ENCODE data around the gene PDGFC.
A peak's percentile ranks its signal among the peaks of the same experiment; 100 is the strongest.

Gene PDGFC

DNA sequence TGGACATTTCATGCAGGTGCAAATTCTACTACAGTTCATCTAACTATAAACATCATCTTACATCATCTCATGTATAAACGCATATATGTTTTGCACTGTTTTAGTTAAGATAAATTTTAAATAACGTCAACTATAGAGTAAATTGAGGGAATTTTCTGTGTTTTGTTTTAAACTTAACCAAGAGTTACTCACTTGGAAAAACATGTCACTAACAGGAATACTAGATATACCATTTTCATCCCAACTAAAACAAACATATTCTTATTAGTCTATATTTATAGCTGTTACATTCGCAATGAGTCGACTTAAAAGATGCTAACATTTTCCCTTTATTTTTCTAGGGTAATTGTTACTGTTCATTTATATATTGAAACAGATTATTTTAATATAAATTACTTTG lies 159.6 kb downstream of the PDGFC start:
- DNase-seq: no peak
- in situ Hi-C loops (cut with HindIII; ENCODE audit: low pct_ligation_motif_present, low pct_unique_long_range_greater_than_20kb, low sequenced_read_pairs): no loop called here

DNA sequence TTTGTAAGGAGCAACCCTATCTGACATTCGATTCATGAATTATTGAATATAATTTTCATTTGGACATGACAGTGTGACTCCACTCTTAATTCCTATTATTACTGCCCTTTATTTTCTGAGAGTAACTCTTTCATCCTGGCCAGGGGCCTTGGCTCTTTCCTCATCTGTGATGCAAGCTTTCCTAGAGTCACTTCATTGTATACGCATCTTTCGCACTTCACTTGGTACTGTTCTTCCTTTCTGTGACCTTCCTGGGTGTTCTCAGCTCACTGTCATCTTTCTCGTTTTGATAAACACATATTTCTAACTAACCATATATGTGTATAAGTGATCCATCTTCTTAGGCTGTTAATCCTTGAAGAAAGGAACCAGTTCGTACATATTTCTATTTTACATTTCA lies 160.3 kb downstream of the PDGFC start:
- in situ Hi-C loops (cut with HindIII; ENCODE audit: low pct_ligation_motif_present, low pct_unique_long_range_greater_than_20kb, low sequenced_read_pairs): no loop called here
- DNase-seq: no peak

GRCh38 chr4:156805696-156806095 lies 165.9 kb downstream of the PDGFC start:
- in situ Hi-C loops (cut with HindIII; ENCODE audit: low pct_ligation_motif_present, low pct_unique_long_range_greater_than_20kb, low sequenced_read_pairs): no loop called here
- no peak for DNase-seq

- in situ Hi-C loops (cut with HindIII; ENCODE audit: low pct_ligation_motif_present, low pct_unique_long_range_greater_than_20kb, low sequenced_read_pairs): no loop called here
- DNase-seq: no peak
Observed at GRCh38 chr4:156803056-156803455, 168.5 kb downstream of the PDGFC start.

DNA sequence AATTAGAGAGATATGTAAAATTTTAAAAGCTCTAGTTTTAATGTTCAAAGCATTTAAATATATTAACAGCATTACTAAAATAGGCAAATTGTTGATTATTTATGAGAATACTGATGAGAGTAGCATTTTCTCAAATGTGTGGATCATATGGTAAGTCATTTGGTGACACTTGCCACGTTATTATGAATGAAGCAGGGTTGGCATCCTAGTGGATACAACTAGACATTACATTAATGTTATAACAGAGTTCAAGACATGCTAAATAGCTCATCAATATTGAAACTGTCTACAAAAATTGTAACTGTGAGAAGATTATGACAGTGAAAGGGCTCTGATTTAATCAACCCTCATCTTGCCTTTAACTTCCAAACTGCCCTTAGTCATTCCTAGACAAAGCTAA lies 171.1 kb downstream of the PDGFC start:
- in situ Hi-C loops (cut with HindIII; ENCODE audit: low pct_ligation_motif_present, low pct_unique_long_range_greater_than_20kb, low sequenced_read_pairs): no loop called here
- DNase-seq: no peak

- DNase-seq: no peak
- in situ Hi-C loops (cut with HindIII; ENCODE audit: low pct_ligation_motif_present, low pct_unique_long_range_greater_than_20kb, low sequenced_read_pairs): no loop called here
Observed at GRCh38 chr4:156799121-156799589, 172.4 kb downstream of the PDGFC start.

- in situ Hi-C loops (cut with HindIII; ENCODE audit: low pct_ligation_motif_present, low pct_unique_long_range_greater_than_20kb, low sequenced_read_pairs): no loop called here
- DNase-seq: no peak
Observed at GRCh38 chr4:156798438-156798837, 173.2 kb downstream of the PDGFC start.

- in situ Hi-C loops (cut with HindIII; ENCODE audit: low pct_ligation_motif_present, low pct_unique_long_range_greater_than_20kb, low sequenced_read_pairs): no loop called here
- DNase-seq: no peak
Observed at GRCh38 chr4:156797206-156797605, 174.4 kb downstream of the PDGFC start.

DNA sequence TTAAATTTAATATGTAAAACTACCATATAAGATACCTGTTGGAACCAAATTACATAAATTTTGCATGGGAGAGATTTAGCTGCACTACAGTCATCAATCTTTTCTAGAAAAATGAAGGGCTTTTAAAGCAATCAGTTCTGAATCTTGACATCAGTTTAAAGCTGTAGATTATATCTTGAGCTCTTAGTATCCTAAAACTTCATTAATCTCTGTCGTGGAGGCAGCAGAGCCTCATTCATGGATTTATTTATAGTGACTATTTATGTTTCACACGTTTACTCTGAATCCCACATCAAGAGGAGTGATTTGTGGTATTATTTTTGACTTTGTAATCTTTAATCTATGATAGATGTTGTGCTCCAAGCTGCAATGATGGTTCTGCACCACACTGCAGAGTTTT lies 175.9 kb downstream of the PDGFC start:
- no peak for DNase-seq
- in situ Hi-C loops (cut with HindIII; ENCODE audit: low pct_ligation_motif_present, low pct_unique_long_range_greater_than_20kb, low sequenced_read_pairs): no loop called here

DNA sequence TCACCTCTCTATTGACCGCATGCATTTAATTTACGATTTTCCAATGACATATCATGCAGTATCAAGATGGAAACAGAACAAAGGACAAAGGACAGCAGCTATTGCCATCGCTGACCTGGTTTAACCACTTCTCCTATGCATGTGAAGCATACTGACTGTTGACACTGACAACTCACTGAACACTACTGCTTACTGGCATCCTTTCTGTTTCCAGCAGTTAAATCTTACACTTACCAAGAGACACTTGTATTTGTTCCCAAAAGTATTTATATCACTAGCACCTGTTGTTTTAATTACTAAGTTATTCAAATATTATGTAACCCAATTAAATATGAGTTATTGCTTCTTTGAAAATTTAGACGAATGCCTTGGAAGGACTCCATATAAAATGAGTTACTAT lies 176.7 kb downstream of the PDGFC start:
- no peak for DNase-seq
- in situ Hi-C loops (cut with HindIII; ENCODE audit: low pct_ligation_motif_present, low pct_unique_long_range_greater_than_20kb, low sequenced_read_pairs): no loop called here

- in situ Hi-C loops (cut with HindIII; ENCODE audit: low pct_ligation_motif_present, low pct_unique_long_range_greater_than_20kb, low sequenced_read_pairs): no loop called here
- no peak for DNase-seq
Observed at GRCh38 chr4:156792462-156793085, 179.0 kb downstream of the PDGFC start.

DNA sequence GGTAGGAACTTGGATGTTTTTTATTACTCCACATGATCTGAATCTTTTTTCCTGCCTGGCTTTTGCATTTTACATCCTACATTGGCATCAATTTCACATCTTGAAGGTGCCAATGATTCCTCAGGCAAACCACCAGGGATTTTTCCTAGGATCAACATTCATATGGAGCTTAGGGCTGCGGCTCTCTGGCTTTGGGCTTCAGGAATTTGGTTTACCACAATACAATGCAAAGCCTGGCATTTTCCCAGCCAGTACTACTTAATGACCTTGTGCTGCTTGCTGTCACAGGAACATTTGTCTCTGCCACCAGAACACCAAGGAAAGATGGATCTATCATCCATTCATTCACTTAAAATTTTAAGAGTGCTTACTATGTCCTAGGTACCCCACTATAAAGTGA lies 180.7 kb downstream of the PDGFC start:
- in situ Hi-C loops (cut with HindIII; ENCODE audit: low pct_ligation_motif_present, low pct_unique_long_range_greater_than_20kb, low sequenced_read_pairs): no loop called here
- DNase-seq: peak; percentile 45

GRCh38 chr4:156788782-156789181 lies 182.8 kb downstream of the PDGFC start:
- no peak for DNase-seq
- in situ Hi-C loops (cut with HindIII; ENCODE audit: low pct_ligation_motif_present, low pct_unique_long_range_greater_than_20kb, low sequenced_read_pairs): no loop called here

- no peak for DNase-seq
- in situ Hi-C loops (cut with HindIII; ENCODE audit: low pct_ligation_motif_present, low pct_unique_long_range_greater_than_20kb, low sequenced_read_pairs): no loop called here
Observed at GRCh38 chr4:156786713-156787112, 184.9 kb downstream of the PDGFC start.

GRCh38 chr4:156784970-156785369 lies 186.6 kb downstream of the PDGFC start:
- DNase-seq: no peak
- in situ Hi-C loops (cut with HindIII; ENCODE audit: low pct_ligation_motif_present, low pct_unique_long_range_greater_than_20kb, low sequenced_read_pairs): no loop called here

DNA sequence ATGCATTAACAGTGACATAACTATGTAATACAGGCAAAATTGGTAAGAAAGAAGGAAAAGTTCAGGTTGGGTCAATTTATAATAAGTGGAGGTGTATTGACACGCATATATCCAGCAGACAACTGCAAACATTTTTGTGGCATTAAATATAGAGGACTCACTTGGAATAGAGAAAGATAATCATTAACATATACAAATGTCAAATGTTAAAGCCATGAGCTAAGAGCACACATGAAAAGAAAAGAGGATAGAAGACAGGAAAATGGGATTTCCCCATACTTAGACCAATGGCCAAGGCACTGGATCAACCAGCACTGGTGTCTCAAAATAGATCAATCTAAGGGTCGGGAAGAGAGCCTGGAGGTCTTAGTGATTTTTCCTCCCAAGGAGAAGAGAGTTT lies 187.6 kb downstream of the PDGFC start:
- in situ Hi-C loops (cut with HindIII; ENCODE audit: low pct_ligation_motif_present, low pct_unique_long_range_greater_than_20kb, low sequenced_read_pairs): no loop called here
- DNase-seq: no peak

GRCh38 chr4:156782491-156782890 lies 189.1 kb downstream of the PDGFC start:
- no peak for DNase-seq
- in situ Hi-C loops (cut with HindIII; ENCODE audit: low pct_ligation_motif_present, low pct_unique_long_range_greater_than_20kb, low sequenced_read_pairs): no loop called here

GRCh38 chr4:156781852-156782251 lies 189.7 kb downstream of the PDGFC start:
- peak; percentile 31 for DNase-seq

DNA sequence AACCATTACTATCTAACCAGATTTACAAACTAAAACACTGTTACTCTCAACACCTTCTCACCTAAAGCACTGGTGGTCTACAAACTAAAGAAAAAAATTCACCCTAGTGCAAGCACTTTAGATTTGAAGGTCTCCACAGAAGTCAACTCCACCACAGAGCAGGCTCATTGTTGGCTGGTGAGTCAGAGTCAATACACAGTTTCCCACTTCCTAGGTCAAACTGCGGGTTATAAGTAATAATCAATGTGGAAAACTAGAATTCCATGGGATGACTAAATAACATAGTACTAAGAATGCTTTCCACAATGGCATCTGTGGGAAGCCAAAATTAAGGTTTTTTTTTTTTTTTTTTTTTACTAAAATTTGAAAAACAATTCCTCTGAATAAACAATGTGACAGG lies 191.8 kb downstream of the PDGFC start:
- peak; percentile 53 for DNase-seq
- in situ Hi-C loops (cut with HindIII; ENCODE audit: low pct_ligation_motif_present, low pct_unique_long_range_greater_than_20kb, low sequenced_read_pairs): no loop called here

More at GRCh38 chr4:156781852-156782251, 189.7 kb downstream of the PDGFC start:
- in situ Hi-C loops (cut with HindIII; ENCODE audit: low pct_ligation_motif_present, low pct_unique_long_range_greater_than_20kb, low sequenced_read_pairs): no loop called here

DNA sequence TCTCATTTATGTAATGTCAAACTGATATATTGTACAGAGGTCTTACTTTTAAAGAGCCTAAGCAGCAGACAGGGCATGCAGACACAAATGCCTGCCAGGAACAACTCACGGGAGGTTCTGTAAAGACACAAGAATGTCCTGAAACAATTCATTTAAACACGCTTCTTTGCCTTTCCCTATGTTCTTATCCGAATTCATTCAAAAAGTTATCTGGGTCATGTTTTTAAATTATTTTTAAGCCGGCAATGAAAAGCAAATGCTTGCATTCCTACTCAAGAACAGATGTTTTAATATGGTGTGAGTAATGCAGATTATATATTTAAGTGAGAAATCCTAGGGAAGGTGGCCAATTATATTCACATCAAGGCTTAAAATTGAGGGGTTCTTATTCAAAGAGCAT lies 192.6 kb downstream of the PDGFC start:
- DNase-seq: no peak
- in situ Hi-C loops (cut with HindIII; ENCODE audit: low pct_ligation_motif_present, low pct_unique_long_range_greater_than_20kb, low sequenced_read_pairs): no loop called here

- in situ Hi-C loops (cut with HindIII; ENCODE audit: low pct_ligation_motif_present, low pct_unique_long_range_greater_than_20kb, low sequenced_read_pairs): no loop called here
- no peak for DNase-seq
Observed at GRCh38 chr4:156778606-156779005, 193.0 kb downstream of the PDGFC start.
